ENCODE results near the gene EYA2.

Gene EYA2

GRCh38 chr20:46940616-46941015 lies 46.0 kb downstream of the EYA2 start:
- no peaks in the 10 kb centered on the region for H3K79me2 ChIP-seq (ENCODE audit: insufficient read depth, low read length)
- no peaks in the 10 kb centered on the region for H3K36me3 ChIP-seq (ENCODE audit: insufficient read depth, low read length)
- H3K9me3 ChIP-seq (ENCODE audit: insufficient read depth, low read depth, low read length): no peaks in the 10 kb centered on the region
- H3K4me3 ChIP-seq (ENCODE audit: low read length, poor library complexity, severe bottlenecking): no peak overlapping the region
- H3K4me1 ChIP-seq (ENCODE audit: insufficient read depth, low read length, poor library complexity, severe bottlenecking): no peaks in the 10 kb centered on the region
- H2AFZ ChIP-seq (ENCODE audit: low read length): no peak overlapping the region
- H3K9ac ChIP-seq (ENCODE audit: low read depth, low read length, poor library complexity, severe bottlenecking): no peak overlapping the region
- no peaks in the 10 kb centered on the region for H3F3A ChIP-seq (ENCODE audit: low read depth)
- H3K27me3 ChIP-seq (ENCODE audit: insufficient read depth, low read length, poor library complexity, severe bottlenecking): no peaks in the 10 kb centered on the region
- H3K4me2 ChIP-seq (ENCODE audit: low read depth, low read length, poor library complexity, severe bottlenecking): no peak overlapping the region
- TF ChIP-seq EZH2phosphoT487 (IDR thresholded peaks at IDR 0.05; ENCODE audit: borderline replicate concordance) (no peak), CTCF (conservative IDR thresholded peaks at IDR 0.05; ENCODE audit: low read length) (no peak)
- H3K9me2 ChIP-seq (replicated peaks; ENCODE audit: low read depth, low read length): no peaks in the 10 kb centered on the region
- H4K20me1 ChIP-seq (ENCODE audit: insufficient read depth, low read length, poor library complexity, severe bottlenecking): no peaks in the 10 kb centered on the region

GRCh38 chr20:46941404-46941803 lies 46.8 kb downstream of the EYA2 start:
- no peaks in the 10 kb centered on the region for H3K9me3 ChIP-seq (ENCODE audit: insufficient read depth, low read depth, low read length)
- H3K9me2 ChIP-seq (replicated peaks; ENCODE audit: low read depth, low read length): no peaks in the 10 kb centered on the region
- no peak overlapping the region for H3K9ac ChIP-seq (ENCODE audit: low read depth, low read length, poor library complexity, severe bottlenecking)
- no peaks in the 10 kb centered on the region for H4K20me1 ChIP-seq (ENCODE audit: insufficient read depth, low read length, poor library complexity, severe bottlenecking)
- TF ChIP-seq CTCF (conservative IDR thresholded peaks at IDR 0.05; ENCODE audit: low read length) (no peak), EZH2phosphoT487 (IDR thresholded peaks at IDR 0.05; ENCODE audit: borderline replicate concordance) (no peak)
- no peaks in the 10 kb centered on the region for H3K4me1 ChIP-seq (ENCODE audit: insufficient read depth, low read length, poor library complexity, severe bottlenecking)
- H3F3A ChIP-seq (ENCODE audit: low read depth): no peaks in the 10 kb centered on the region
- no peaks in the 10 kb centered on the region for H3K79me2 ChIP-seq (ENCODE audit: insufficient read depth, low read length)
- H3K27me3 ChIP-seq (ENCODE audit: insufficient read depth, low read length, poor library complexity, severe bottlenecking): no peaks in the 10 kb centered on the region
- H3K36me3 ChIP-seq (ENCODE audit: insufficient read depth, low read length): no peaks in the 10 kb centered on the region
- H2AFZ ChIP-seq (ENCODE audit: low read length): no peak overlapping the region
- H3K4me3 ChIP-seq (ENCODE audit: low read length, poor library complexity, severe bottlenecking): no peak overlapping the region
- H3K4me2 ChIP-seq (ENCODE audit: low read depth, low read length, poor library complexity, severe bottlenecking): no peak overlapping the region

GRCh38 chr20:46943861-46944591 lies 49.4 kb downstream of the EYA2 start:
- no peaks in the 10 kb centered on the region for H3K27me3 ChIP-seq (ENCODE audit: insufficient read depth, low read length, poor library complexity, severe bottlenecking)
- H3K9me2 ChIP-seq (replicated peaks; ENCODE audit: low read depth, low read length): no peaks in the 10 kb centered on the region
- no peak overlapping the region for H3K4me2 ChIP-seq (ENCODE audit: low read depth, low read length, poor library complexity, severe bottlenecking)
- H4K20me1 ChIP-seq (ENCODE audit: insufficient read depth, low read length, poor library complexity, severe bottlenecking): no peaks in the 10 kb centered on the region
- no peak overlapping the region for H3K9ac ChIP-seq (ENCODE audit: low read depth, low read length, poor library complexity, severe bottlenecking)
- no peak for TF ChIP-seq CTCF (conservative IDR thresholded peaks at IDR 0.05; ENCODE audit: low read length)
- TF ChIP-seq EZH2phosphoT487 (IDR thresholded peaks at IDR 0.05; ENCODE audit: borderline replicate concordance): no peak
- H3K4me3 ChIP-seq (ENCODE audit: low read length, poor library complexity, severe bottlenecking): no peak overlapping the region
- no peaks in the 10 kb centered on the region for H3F3A ChIP-seq (ENCODE audit: low read depth)
- no peaks in the 10 kb centered on the region for H3K4me1 ChIP-seq (ENCODE audit: insufficient read depth, low read length, poor library complexity, severe bottlenecking)
- no peaks in the 10 kb centered on the region for H3K36me3 ChIP-seq (ENCODE audit: insufficient read depth, low read length)
- H3K79me2 ChIP-seq (ENCODE audit: insufficient read depth, low read length): no peaks in the 10 kb centered on the region
- H3K9me3 ChIP-seq (ENCODE audit: insufficient read depth, low read depth, low read length): no peaks in the 10 kb centered on the region
- no peak overlapping the region for H2AFZ ChIP-seq (ENCODE audit: low read length)

Data from Loucy (cell line).